D341Med (cell line): ENCODE measurements around the gene SDHAF4.
"Not testable (repeated sequence)": the region's sequence is repeated elsewhere in the genome, so short reads cannot be mapped to it uniquely, and the experiment has no call there.

ENCODE experiments used
- DNase-seq: peaks from one replicate; pipeline ENCODE4 v3.0.0; 2012; ENCODE audit warnings: low spot score

SDHAF4 gene

GRCh38 chr6:70566751-70567382, at the start of gene SDHAF4:
Gene SDHAF4 (plus strand): TSS chr6:70566930. CDS start chr6:70566941, 11 bp downstream.
- peak; percentile 99 for DNase-seq

- DNase-seq, result no peak
Measured at GRCh38 chr6:70518723-70519122, 48.0 kb upstream of the SDHAF4 start.

GRCh38 chr6:70520575-70520974, 46.2 kb upstream of the SDHAF4 start:
- DNase-seq, result peak; percentile 38

- no peak for DNase-seq
Measured at GRCh38 chr6:70524721-70525286, 41.9 kb upstream of the SDHAF4 start.

- DNase-seq, result no peak
Measured at GRCh38 chr6:70527071-70527737, 39.5 kb upstream of the SDHAF4 start.

- DNase-seq, result no peak
Measured at GRCh38 chr6:70530023-70530422, 36.7 kb upstream of the SDHAF4 start.

GRCh38 chr6:70531133-70531532, 35.6 kb upstream of the SDHAF4 start:
- no peak for DNase-seq

- no peak for DNase-seq
Measured at GRCh38 chr6:70537266-70537665, 29.5 kb upstream of the SDHAF4 start.

GRCh38 chr6:70538376-70538775, 28.4 kb upstream of the SDHAF4 start:
- DNase-seq, result no peak

- DNase-seq, result no peak
Measured at GRCh38 chr6:70547313-70547712, 19.4 kb upstream of the SDHAF4 start.

GRCh38 chr6:70547905-70548304, 18.8 kb upstream of the SDHAF4 start:
- no peak for DNase-seq

GRCh38 chr6:70549327-70549726, 17.4 kb upstream of the SDHAF4 start:
- no peak for DNase-seq

GRCh38 chr6:70551566-70551965, 15.2 kb upstream of the SDHAF4 start:
- no peak for DNase-seq

GRCh38 chr6:70552286-70552940, 14.3 kb upstream of the SDHAF4 start:
- not testable (repeated sequence) for DNase-seq

GRCh38 chr6:70552974-70553373, 13.8 kb upstream of the SDHAF4 start:
- DNase-seq, result no peak

GRCh38 chr6:70557998-70558397, 8.7 kb upstream of the SDHAF4 start:
- no peak for DNase-seq

GRCh38 chr6:70562401-70562800, 4.3 kb upstream of the SDHAF4 start:
- DNase-seq, result not testable (repeated sequence)

GRCh38 chr6:70563530-70563929, 3.2 kb upstream of the SDHAF4 start:
- DNase-seq, result no peak

GRCh38 chr6:70574643-70575042, 7.9 kb downstream of the SDHAF4 start:
- no peak for DNase-seq

GRCh38 chr6:70575899-70576495, 9.3 kb downstream of the SDHAF4 start:
- no peak for DNase-seq

GRCh38 chr6:70586114-70586513, 19.4 kb downstream of the SDHAF4 start:
- DNase-seq, result no peak

- DNase-seq, result no peak
Measured at GRCh38 chr6:70590400-70590799, 23.7 kb downstream of the SDHAF4 start.
